Body of pancreas (tissue), 4 donors: ENCODE measurements around the gene RASA3. TPM values are rescaled to one million over a fixed set of nuclear protein-coding genes. Genes with fewer than 3 reads are reported as not detected.

ENCODE experiments used
- ATAC-seq: fragments of 150-250 bp; one replicate; pipeline ENCODE4 v1.9.1; 2016
- DNase-seq, 4 donors: peaks; one replicate each; pipeline ENCODE4 v3.0.0-alpha.2; 2019
- H3K27ac ChIP-seq, 4 donors: fragments of 200-600 bp; sonication (generic); 1 replicate in 3 of 4; 2 replicates in 1 of 4; pipeline versions ENCODE4 v1.5.1 to v1.6.1; 2016 to 2019; ENCODE audit warnings: mild to moderate bottlenecking in 1 of 4, mixed read lengths in 1 of 4, moderate library complexity in 1 of 4
- H3K27me3 ChIP-seq, 2 donors: fragments of 200-600 bp; sonication (generic); one replicate each; pipeline ENCODE4 v1.6.0; 2016; ENCODE audit warnings: mild to moderate bottlenecking in 1 of 2
- H3K36me3 ChIP-seq, 2 donors: fragments of 200-600 bp; sonication (generic); replicated peaks in 1 of 2; 2 replicates each; pipeline ENCODE4 v1.5.1; 2016; ENCODE audit warnings: low read depth in 2 of 2; ENCODE audit not compliant: insufficient read depth in 1 of 2
- H3K4me1 ChIP-seq: fragments of 200-600 bp; sonication (generic); one replicate; pipeline ENCODE4 v1.6.0; 2016
- H3K4me3 ChIP-seq, 2 donors: fragments of 200-600 bp; sonication (generic); 1 replicate in 1 of 2; 2 replicates in 1 of 2; pipeline ENCODE4 v1.5.1; 2016 to 2019
- H3K9me3 ChIP-seq, 3 donors: fragments of 200-600 bp; sonication (generic); 1 replicate in 2 of 3; 2 replicates in 1 of 3; pipeline ENCODE4 v1.5.1; 2016
- POLR2A ChIP-seq, 3 donors: fragments of 450-650 bp; IDR thresholded peaks; one replicate each; pipeline ENCODE4 v1.6.1; 2016; ENCODE audit warnings: antibody characterized with exemption in 3 of 3, mild to moderate bottlenecking in 2 of 3
- WGBS, 2 donors: methylation state at CpG; one replicate each; pipeline ENCODE4 v1.1.5; 2017; 5-methylcytosine and 5-hydroxymethylcytosine counted together
- intact Hi-C: fragments of 100-400 bp; cut with DNase I; formaldehyde crosslinking; loops from one replicate; pipeline ENCODE4 v1.15.1; 2023
- total RNA-seq, 2 donors: library from RNA; depleted of rRNA; stranded (reverse); fragments of >200 nt; gene quantifications; one replicate each; pipeline ENCODE4 v1.1.0, GENCODE V29; 2016
- TF ChIP-seq, protein P1 (sequence below), 7 experiments: fragments of 450-650 bp in 4 of 7; fragments of 200-600 bp in 3 of 7; sonication (generic) in 3 of 7; IDR thresholded peaks; one replicate each; pipeline ENCODE4 v1.5.1; 2016 to 2019; ENCODE audit warnings: antibody characterized with exemption in 7 of 7

RASA3 gene
- total RNA-seq, 2 donors from 2014 or later = 10.2 to 19.2 TPM

DNA sequence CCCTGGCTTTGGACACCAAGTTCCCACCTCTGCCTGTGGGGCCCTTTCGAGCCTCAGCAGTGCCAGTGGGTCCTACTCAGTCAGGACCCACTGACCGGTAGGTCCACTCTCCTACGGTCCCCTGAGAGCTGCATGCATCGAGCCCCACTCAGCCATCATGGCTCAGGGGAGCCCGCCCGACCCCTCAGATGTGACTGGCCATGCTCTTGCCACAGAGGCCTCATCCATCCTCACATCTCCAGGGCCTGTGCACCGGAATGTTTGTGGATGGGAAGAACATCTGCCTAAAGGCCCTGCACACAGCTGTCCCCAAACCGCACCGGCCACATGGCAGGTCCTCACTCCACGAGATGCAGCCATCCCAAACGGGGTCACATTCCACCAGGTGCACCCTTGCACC, 105.9 kb downstream of the RASA3 start:
- DNase-seq (no peak), ATAC-seq (no peak)
- TF ChIP-seq POLR2A (IDR thresholded peaks at IDR 0.05) = no peak
- TF ChIP-seq, protein P1, sequence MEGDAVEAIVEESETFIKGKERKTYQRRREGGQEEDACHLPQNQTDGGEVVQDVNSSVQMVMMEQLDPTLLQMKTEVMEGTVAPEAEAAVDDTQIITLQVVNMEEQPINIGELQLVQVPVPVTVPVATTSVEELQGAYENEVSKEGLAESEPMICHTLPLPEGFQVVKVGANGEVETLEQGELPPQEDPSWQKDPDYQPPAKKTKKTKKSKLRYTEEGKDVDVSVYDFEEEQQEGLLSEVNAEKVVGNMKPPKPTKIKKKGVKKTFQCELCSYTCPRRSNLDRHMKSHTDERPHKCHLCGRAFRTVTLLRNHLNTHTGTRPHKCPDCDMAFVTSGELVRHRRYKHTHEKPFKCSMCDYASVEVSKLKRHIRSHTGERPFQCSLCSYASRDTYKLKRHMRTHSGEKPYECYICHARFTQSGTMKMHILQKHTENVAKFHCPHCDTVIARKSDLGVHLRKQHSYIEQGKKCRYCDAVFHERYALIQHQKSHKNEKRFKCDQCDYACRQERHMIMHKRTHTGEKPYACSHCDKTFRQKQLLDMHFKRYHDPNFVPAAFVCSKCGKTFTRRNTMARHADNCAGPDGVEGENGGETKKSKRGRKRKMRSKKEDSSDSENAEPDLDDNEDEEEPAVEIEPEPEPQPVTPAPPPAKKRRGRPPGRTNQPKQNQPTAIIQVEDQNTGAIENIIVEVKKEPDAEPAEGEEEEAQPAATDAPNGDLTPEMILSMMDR (IDR thresholded peaks at IDR 0.05) = no peak
- intact Hi-C loops = no loop called here
- H3K4me3 ChIP-seq = no peak overlapping the region
- no peaks in the 10 kb centered on the region for H3K36me3 ChIP-seq
- H3K27me3 ChIP-seq = no peaks in the 10 kb centered on the region
- peaks cover 7% of the 10 kb centered on the region for H3K4me1 ChIP-seq
- no peaks in the 10 kb centered on the region for H3K9me3 ChIP-seq
- no peak overlapping the region for H3K27ac ChIP-seq
- WGBS, 2 donors = 93 to 98% methylated on average over 8 to 10 of the region's 11 CpGs

DNA sequence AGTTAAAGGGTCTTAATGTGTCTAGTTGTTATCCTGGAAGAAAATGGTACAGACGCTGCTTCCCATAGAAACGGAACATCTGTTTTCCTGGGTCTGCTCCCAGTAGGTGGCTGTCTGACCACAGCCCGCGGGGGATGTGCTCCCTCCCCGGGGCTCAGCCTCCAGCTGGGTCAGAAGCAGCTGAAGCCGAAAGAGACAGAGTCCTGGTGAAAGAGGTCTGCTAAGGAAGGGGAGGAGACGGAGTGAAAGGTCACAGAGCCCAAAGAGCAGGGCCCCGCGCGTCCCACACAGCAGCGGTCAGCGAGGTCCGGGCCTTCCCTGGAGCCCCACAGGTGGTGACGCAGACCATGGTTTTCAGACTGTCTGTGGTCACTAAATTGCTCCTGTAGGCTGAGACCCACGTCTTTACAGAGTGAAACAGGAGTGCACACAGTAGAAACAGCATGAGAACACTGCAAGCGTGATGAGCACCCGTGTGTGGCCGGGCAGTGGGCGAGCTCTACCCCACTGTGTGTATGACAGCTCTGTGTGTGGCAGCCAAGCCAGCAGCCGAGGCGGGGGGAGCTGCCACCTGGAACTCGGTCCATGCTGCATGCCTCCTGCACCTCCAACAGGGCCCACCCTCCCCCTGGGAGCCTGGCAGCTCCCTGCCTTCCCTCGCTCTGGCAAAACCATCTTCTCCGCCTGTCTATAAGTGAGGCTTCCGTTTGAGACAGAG, 106.5 kb downstream of the RASA3 start:
- Histone ChIP-seq H3K9me3 (no peaks in the 10 kb centered on the region), H3K36me3 (no peaks in the 10 kb centered on the region), H3K4me3 (no peak overlapping the region), H3K4me1 (peaks cover 7% of the 10 kb centered on the region), H3K27me3 (no peaks in the 10 kb centered on the region), H3K27ac (no peak overlapping the region)
- DNase-seq (no peak), ATAC-seq (peak; percentile 31)
- intact Hi-C loops = no loop called here
- 46 to 70% methylated on average over 19 to 25 of the region's 25 CpGs for WGBS, 2 donors
- TF ChIP-seq, protein P1 (IDR thresholded peaks at IDR 0.05) = no peak
- TF ChIP-seq POLR2A (IDR thresholded peaks at IDR 0.05) = no peak

DNA sequence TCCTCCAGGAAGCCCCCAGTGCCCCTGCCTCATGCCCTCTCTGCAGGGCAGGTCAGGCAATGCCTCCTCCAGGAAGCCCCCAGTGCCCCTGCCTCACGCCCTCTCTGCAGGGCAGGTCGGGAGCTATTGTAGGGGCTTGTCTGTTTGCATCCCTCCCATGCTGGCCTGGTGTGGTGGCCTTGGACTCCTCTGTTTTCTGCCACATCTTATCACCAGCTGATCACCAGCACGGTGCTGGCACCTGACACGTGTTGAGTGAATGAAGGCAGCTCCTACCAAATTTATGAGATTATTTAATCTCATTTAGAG, 107.1 kb downstream of the RASA3 start:
- Histone ChIP-seq H3K27ac (no peak overlapping the region), H3K4me1 (peaks cover 7% of the 10 kb centered on the region), H3K9me3 (no peaks in the 10 kb centered on the region), H3K36me3 (no peaks in the 10 kb centered on the region), H3K27me3 (no peaks in the 10 kb centered on the region), H3K4me3 (no peak overlapping the region)
- WGBS, 2 donors = 37 to 38% methylated on average over 2 to 4 of the region's 4 CpGs
- intact Hi-C loops = no loop called here
- TF ChIP-seq, protein P1 (IDR thresholded peaks at IDR 0.05) = no peak
- TF ChIP-seq POLR2A (IDR thresholded peaks at IDR 0.05) = no peak
- ATAC-seq = no peak
- no peak for DNase-seq

DNA sequence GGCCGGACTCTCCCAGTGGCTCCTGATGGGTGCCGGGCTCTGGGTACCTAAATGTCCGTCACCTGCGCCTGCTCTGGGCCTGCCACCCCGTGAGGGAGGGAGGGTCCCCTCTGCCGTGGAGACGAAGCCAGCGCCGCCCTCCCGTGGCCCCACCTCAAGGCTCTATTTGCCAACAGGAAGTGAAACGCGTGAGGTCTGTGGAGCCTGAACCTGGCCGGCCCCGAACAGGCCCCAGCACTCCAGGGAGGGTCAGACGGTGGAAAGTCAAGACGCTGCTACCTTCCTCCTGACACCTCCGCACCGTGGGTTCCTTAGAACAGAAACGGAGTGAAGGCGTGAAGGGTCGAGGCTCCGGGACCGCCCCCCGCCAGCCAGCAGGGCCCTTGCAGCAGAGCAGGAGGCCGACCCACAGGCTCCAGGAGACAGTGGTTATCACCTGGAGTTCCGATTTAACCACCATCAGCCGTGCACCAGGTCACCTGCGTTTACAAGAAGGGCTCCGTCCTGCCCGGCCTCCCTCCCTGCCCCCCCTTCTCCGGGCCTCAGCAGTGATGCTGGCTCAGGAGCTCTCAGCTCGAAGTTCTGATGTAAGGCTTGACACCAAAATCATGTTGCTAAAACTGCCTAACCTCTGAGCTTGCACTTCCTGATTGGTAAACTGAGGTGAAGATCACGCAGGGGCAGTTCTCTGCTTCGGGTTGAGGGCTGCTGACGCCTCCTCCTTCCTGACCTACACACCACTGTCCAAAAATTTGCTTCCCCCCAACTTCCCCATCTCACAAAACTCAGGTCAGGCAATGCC, 107.6 kb downstream of the RASA3 start:
- Histone ChIP-seq H3K4me3 (no peak overlapping the region), H3K36me3 (no peaks in the 10 kb centered on the region), H3K27me3 (no peaks in the 10 kb centered on the region), H3K4me1 (peaks cover 7% of the 10 kb centered on the region), H3K27ac (no peak overlapping the region), H3K9me3 (no peaks in the 10 kb centered on the region)
- ATAC-seq (no peak), DNase-seq (no peak)
- no peak for TF ChIP-seq POLR2A (IDR thresholded peaks at IDR 0.05)
- TF ChIP-seq, protein P1 (IDR thresholded peaks at IDR 0.05) = no peak
- intact Hi-C loops = no loop called here
- WGBS, 2 donors = 86 to 92% methylated on average over 21 to 29 of the region's 35 CpGs
